Measurements from ENCODE around the gene ZDHHC7. TPM values are rescaled to one million over a fixed set of nuclear protein-coding genes. Genes with fewer than 3 reads are reported as not detected.

The ZDHHC7 gene
- polyA plus RNA-seq, 2 of the 4 experiments (the other 2 are of a cell fraction), result 42.3 to 58.0 TPM

- Histone ChIP-seq H3K4me2 (no peak overlapping the region), H3K9me3 (no peaks in the 10 kb centered on the region), H3K4me1 (peaks cover 43% of the 10 kb centered on the region), H3K27ac (peak overlapping the region; percentile 94 to 96), H3K4me3 (no peak overlapping the region)
- FAIRE-seq (no peak), ATAC-seq (no peak), DNase-seq (ENCODE audit: low read depth in 1 of 2, low spot score in 1 of 2) (no peak)
- CTCF ChIA-PET, result interaction anchor here (0.9 to 5.3 kb wide), 3 partner anchors 22 to 94 kb away, joined by 3 to 37 read pairs (median 3); no protein-coding TSS in a partner anchor
- POLR2A ChIA-PET, result no interaction called here
- WGBS (ENCODE audit: missing lambda C conversion rate), result 98% methylated on average over 3 of the region's 3 CpGs
- TF ChIP-seq MYC (IDR thresholded peaks at IDR 0.05; ENCODE audit: borderline replicate concordance, low read length), result no peak
- peak; percentile 66 for TF ChIP-seq MAFK (IDR thresholded peaks at IDR 0.05; ENCODE audit: partially characterized antibody)
Measured at GRCh38 chr16:84992717-84993075, 18.6 kb downstream of the ZDHHC7 start.

- H3K27ac ChIP-seq, result 0 out of 6 replicates have a peak overlapping the region, but pooled peaks of 1 of the 2 experiments have one; percentile 9
- ATAC-seq, result no peak
- FAIRE-seq, result no peak
- peaks cover 40% of the 10 kb centered on the region for H3K4me1 ChIP-seq
- TF ChIP-seq ESRRA (IDR thresholded peaks at IDR 0.05; ENCODE audit: borderline replicate concordance, low read length) (no peak), HDAC2 (IDR thresholded peaks at IDR 0.05) (no peak), EHMT2 (IDR thresholded peaks at IDR 0.05; ENCODE audit: low read depth) (no peak), CHD4 (IDR thresholded peaks at IDR 0.05; ENCODE audit: borderline replicate concordance) (no peak), BCL3 (IDR thresholded peaks at IDR 0.05) (no peak), CEBPB (IDR thresholded peaks at IDR 0.05) (no peak), RFX5 (IDR thresholded peaks at IDR 0.05) (no peak), FOXS1 (CRISPR knock-in tag; IDR thresholded peaks at IDR 0.05) (no peak), CBX2 (IDR thresholded peaks at IDR 0.05; ENCODE audit: borderline replicate concordance, low read depth) (no peak), TFCP2L1 (CRISPR knock-in tag; IDR thresholded peaks at IDR 0.05) (no peak), CBX8 (IDR thresholded peaks at IDR 0.05) (no peak), HOXB13 (CRISPR knock-in tag; IDR thresholded peaks at IDR 0.05; ENCODE audit: low read depth) (no peak), HOXA7 (CRISPR knock-in tag; IDR thresholded peaks at IDR 0.05) (no peak), CTCF (IDR thresholded peaks at IDR 0.05) (no peak), CHD2 (IDR thresholded peaks at IDR 0.05; ENCODE audit: low read length, partially characterized antibody) (no peak), FOSL2 (IDR thresholded peaks at IDR 0.05) (no peak), FOSL2 (CRISPR knock-in tag; IDR thresholded peaks at IDR 0.05) (no peak), ZSCAN20 (CRISPR knock-in tag; IDR thresholded peaks at IDR 0.05) (no peak), ATOH8 (CRISPR knock-in tag; IDR thresholded peaks at IDR 0.05; ENCODE audit: low read depth) (no peak), PHF8 (IDR thresholded peaks at IDR 0.05; ENCODE audit: borderline replicate concordance, low read depth) (no peak)
- H3K9me3 ChIP-seq, result no peaks in the 10 kb centered on the region
- ChIA-PET POLR2A (no interaction called here), CTCF (interaction anchor here (0.6 to 3.7 kb wide), 8 partner anchors 14 to 96 kb away, joined by 3 to 17 read pairs (median 3); no protein-coding TSS in a partner anchor)
- DNase-seq (ENCODE audit: low read depth in 1 of 2, low spot score in 1 of 2), result no peak
- 94% methylated on average over 9 of the region's 9 CpGs for WGBS (ENCODE audit: missing lambda C conversion rate)
- no peak overlapping the region for H3K4me3 ChIP-seq
- H3K4me2 ChIP-seq, result no peak overlapping the region
Measured at GRCh38 chr16:84990782-84991181, 20.6 kb downstream of the ZDHHC7 start.
